GM11168 (cell line): ENCODE results near the gene NAT8.
"Not testable (repeated sequence)": the region's sequence is repeated elsewhere in the genome, so short reads cannot be mapped to it uniquely, and the experiment has no call there.

Source experiments
- in situ Hi-C: fragments of 300-500 bp; cut with MboI; formaldehyde crosslinking; loops from one replicate; pipeline ENCODE4 v1.12.0; 2022; ENCODE audit warnings: low sequenced_read_pairs; ENCODE audit not compliant: unreplicated experiment

NAT8 gene, protein sequence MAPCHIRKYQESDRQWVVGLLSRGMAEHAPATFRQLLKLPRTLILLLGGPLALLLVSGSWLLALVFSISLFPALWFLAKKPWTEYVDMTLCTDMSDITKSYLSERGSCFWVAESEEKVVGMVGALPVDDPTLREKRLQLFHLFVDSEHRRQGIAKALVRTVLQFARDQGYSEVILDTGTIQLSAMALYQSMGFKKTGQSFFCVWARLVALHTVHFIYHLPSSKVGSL

DNA sequence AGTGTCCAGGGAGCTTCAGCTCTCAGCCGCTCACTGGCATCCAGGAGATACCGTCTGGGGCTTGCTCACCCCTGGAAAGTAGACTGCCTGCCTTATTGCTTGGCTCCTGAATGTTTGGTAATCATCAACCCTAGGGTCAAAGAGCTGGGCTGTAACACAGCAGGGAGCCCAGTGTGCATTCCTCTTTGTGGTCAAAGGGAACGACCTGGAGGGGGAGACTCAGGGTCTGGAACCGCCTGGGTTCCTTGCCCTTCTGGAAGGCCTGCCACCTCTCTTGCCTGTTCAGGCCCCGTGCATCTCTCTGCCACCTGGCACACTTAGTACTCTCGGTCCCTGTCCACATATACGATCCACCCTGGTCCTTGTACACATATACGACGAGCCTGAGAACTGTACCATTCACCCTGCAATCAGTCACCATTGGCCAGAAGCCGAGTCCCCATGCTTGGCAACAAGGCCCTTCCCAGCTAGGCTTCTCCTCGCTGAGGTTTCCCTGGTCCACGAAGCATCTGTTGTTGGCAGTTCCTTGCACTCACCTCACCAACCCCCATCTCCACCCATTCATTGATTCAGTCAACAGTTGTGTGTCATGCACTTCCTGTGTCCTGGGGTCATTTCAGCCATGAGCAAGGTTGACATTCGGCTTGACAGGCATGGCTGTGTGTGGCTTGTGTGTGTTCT, at the start of gene NAT8:
Gene NAT8, minus strand, starts transcription at position 85 of the 681 bp plus-strand sequence. CDS start 794 bp downstream, outside the sequence.
- in situ Hi-C loops, result loop anchor here (5.0 kb wide), 1 partner anchor 60 kb away; no protein-coding TSS in a partner anchor

DNA sequence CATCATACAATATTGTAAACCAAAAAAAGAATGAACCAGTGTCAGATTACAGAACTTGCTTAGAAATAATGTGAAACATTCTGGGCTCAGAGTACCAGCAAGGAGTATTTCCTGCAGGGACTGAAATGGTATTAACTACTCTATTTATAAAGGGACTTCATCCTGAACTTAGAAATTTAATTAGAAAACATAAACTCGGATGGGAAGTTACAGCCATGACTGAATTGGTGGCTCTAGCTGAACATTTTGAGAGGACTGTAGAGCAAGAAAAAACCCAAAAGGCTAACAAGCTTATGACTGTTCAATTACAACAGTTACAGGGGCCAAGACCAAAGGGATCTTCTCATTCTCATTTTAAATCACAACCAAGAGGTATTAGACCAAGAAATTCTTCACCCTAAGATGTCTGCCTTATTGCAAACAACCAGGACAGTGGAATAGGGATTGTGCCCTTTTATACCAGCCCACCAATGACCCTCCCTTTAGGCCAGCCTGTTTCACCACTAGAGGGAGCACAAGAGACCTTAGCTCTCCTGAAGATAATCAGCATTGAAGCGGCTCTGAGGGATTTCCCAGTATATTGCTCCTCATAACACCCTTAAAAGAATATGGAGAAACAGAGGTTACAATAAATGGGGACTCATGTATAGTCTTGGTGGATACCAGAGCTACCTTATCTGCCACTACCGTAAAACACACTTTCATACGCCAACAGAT, 48.3 kb upstream of the NAT8 start:
- in situ Hi-C loops, result not testable (repeated sequence)

DNA sequence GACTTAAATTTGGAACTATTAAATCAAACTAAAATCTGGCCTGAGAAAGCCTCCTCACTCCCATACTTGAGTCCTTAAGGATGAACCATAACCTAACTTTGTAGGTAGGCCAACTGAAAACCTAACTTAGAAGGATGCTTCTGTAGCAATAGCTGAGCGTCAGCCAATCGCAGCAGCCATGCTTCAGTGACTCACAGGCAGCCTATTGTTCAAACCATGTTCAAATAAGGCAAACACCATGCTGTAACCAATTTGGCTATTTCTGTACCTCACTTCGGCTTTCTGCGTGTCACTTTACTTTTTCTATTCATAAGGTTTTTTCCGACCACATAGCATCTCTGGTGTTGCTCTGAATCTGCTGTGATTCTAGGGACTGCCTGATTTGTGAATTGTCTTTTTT, 46.3 kb upstream of the NAT8 start:
- in situ Hi-C loops, result loop anchor here (5.0 kb wide), 1 partner anchor 61 kb away; no protein-coding TSS in a partner anchor

DNA sequence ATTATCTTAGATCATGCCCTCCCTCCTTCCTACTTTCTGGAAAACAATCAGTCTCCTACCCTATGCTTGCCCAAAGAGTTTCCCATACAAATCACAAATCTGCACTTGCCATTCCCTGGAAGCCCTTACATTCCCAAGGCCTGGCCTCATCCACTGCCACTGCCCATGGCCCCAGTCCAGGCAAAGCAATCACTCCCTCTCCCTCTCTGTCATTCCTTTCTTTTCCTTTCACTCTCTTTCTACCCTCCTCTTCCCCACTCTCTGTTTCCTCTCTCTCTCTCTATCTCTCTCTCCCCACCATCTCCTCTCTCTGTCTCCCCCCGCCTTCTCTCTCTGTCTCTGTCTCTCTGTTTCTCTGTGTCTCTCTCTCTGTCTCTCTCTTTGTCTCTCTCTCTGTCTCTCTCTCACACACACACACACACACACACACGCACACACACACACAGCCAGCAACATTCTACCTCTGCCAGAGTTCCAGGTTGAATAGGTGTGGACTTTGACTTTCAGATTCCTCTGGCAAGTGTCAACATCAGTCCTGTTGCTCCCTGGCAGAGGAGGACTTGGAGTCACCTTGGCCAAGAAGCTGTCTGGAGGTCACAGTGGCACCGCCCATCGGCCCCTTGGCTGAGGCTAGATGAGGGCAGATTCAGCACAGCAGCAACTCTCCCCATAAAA, 43.7 kb upstream of the NAT8 start:
- in situ Hi-C loops, result loop anchor here (5.0 kb wide), 1 partner anchor 59 kb away; no protein-coding TSS in a partner anchor

DNA sequence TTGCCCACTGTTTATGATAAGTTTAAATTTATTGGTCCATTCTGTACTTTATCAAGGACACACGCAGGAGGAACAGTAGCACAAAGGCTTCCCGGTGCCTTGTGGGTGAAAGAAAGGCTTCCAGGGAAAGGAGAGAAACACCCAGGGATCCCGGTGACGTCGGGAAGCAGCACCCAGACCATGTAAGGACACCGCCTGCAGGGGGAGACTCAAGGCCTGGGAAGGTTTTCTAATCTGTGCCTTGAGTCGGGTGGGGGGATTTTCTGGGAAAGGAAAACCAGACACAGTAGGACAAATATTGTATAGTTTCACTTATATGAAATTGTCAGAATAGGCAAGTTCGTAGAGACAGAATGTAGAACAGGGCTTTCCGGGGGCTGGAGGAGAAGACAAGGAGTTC, 42.7 kb upstream of the NAT8 start:
- in situ Hi-C loops, result loop anchor here (5.0 kb wide), 1 partner anchor 58 kb away; no protein-coding TSS in a partner anchor

DNA sequence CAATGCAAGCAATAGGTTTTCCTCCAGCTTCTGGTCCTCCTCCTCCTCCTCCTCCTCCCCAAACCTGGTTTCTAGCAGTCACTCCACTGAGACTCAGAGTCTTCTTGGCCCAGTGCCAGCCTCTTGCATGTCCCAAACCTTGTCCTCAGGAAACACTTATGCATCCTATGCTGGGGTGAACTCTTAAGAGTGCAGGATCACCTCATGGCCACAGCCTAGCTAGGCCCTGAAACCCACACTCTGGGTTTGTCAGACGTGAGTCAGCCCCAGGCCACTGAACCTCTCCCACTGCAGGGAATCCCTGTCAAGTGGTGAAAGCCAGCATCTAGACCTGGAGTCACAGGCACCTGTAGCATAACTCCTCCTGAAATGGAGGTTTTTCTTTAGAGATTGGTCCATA, 42.1 kb upstream of the NAT8 start:
- in situ Hi-C loops, result not testable (repeated sequence)

DNA sequence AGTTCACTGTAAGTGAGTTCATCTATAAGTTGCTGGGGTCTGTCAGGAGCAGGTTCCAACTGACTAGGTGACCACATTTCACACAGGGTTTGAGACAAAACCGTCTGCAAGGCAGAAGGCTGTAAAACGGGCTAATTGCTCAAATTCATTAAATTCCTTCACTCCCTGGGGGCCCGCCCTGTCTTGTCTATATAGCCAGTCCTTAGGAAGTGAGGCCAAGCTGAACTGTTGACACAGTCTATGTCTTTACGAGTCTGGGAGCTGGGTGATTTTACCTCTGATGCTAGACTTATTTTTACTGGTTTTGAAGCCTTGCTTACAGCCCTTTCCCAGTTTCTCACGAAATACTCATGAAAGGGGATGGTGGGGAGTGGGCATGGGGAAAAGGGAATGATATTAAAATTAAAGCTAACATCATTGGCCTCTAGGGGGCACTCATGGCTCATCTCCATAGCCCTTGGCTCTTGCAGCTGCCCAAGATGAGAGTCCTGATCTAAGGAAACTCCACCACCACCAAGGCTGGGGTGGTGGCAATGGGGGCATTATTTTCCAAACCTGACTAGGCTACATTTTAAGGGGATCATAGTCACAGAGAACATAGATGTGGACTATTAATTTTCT, 37.8 kb upstream of the NAT8 start:
- in situ Hi-C loops, result not testable (repeated sequence)

DNA sequence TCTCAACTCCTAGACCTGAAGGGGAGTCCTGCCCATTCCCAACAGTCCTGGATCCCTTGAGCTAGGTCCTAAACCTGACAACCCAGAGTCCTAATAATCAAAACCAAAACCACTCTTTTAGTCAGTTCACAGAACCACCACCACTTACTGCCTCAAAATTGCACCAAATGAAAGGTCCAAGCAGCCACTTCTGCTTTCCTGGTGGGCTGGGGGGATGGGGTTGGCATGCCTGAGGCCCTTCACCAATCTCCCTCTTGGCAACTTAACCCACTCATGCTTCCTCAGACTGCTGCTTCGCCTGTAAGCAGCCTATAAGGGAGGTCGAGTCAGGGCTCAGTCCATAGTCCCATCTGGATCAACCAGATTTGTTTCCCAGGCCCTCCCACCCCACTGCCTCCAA, 37.0 kb upstream of the NAT8 start:
- in situ Hi-C loops, result not testable (repeated sequence)

DNA sequence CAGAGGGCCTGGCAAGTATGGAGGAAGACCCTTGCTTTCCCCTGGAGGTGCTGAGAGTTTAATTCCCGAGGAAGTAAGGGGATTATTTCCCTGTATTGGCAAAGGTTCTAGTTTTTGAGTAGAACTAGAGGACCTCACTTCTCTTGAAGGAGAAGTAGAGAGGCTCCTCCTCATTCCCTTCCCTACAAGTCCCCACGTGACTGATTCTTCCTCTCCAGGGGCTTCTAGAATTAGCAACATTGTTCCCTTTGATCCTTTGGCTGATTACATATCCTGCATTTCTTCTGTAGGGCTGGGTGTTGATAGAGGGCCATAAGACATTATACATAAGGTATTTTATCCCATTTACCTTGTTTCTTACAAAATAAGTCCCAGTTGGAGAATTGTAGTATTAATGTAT, 35.8 kb upstream of the NAT8 start:
- in situ Hi-C loops, result not testable (repeated sequence)

DNA sequence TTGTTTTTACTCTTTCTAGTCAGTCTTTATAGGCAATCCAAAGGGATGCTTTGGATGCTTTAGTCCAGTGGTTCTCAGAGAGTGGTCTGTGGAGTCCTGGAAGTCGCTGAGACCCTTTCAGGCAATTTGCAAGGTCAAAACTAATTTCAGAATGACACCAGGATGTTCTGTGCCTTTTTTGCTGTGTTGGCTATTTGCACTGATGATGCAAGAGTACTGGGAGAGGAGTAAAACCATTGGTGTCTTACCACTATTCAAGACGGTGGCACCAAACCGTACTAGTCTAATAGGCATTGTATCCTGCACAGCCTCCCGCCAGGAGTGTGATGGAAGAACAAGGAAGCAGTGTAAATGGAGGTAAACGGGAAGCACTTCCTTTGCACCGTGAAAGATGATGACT, 34.0 kb upstream of the NAT8 start:
- in situ Hi-C loops, result not testable (repeated sequence)

DNA sequence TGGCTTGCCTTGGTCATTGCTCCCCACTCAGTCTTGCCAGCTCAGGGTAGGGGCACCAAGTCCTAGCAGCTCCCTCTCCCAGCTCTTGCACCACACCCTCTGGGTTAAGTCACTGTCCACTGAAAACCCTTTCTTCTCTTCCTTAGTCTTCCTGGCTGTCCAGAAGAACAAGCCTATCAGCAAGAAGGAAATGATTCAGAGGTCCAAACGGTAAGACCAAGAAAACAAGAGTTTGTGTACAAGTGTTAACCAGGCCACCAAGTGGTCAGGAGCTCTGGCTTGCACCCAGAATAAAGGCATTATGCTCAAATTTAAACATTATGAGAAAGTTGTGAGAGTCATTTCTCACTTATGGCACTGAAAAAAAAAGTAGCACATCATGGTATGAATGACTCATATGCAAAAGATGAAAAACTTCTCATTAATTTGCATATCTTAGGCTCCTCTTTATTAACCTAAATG, 32.5 kb upstream of the NAT8 start:
- in situ Hi-C loops, result not testable (repeated sequence)

DNA sequence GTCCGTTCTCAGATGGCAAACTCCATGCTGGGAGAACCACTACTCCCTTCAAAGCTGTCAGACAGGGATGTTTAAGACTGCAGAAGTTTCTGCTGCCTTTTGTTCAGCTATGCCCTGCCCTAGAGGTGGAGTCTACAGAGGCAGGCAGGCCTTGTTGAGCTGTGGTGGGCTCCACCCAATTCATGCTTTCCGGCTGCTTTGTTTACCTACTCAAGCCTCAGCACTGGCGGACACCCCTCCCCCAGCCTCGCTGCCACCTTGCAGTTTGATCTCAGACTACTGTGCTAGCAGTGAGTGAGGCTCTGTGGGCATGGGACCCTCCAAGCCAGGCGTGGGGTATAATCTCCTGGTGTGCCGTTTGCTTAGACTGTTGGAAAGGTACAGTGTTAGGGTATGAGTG, 27.8 kb upstream of the NAT8 start:
- in situ Hi-C loops, result not testable (repeated sequence)

DNA sequence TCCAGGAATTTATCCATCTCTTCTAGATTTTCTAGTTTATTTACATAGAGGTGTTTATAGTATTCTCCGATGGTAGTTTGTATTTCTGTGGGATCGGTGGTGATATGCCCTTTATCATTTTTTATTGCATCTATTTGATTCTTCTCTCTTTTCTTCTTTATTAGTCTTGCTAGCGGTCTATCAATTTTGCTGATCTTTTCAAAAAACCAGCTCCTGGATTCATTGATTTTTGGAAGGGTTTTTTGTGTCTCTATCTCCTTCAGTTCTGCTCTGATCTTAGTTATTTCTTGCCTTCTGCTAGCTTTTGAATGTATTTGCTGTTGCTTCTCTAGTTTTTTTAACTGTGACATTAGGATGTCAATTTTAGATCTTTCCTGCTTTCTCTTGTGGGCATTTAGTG, 25.0 kb upstream of the NAT8 start:
- in situ Hi-C loops, result not testable (repeated sequence)

DNA sequence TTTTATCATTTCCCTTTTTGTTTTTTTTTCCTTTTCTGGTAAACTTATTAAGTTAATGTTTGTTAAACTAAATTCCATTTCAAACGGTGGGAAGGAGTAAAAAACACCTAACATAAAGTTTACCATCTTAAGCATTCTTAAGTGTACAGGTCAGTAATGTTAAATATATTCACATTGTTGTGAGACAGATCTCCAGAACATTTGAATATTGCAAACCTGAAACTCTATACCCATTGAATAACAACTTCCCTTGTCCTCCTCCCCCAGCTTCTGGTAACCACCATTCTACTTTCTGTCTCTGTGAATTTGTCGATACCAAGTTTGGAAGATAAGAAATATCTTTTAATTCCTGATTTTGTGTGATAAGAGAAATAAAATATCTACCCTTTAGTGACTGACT, 12.0 kb upstream of the NAT8 start:
- in situ Hi-C loops, result no loop called here

DNA sequence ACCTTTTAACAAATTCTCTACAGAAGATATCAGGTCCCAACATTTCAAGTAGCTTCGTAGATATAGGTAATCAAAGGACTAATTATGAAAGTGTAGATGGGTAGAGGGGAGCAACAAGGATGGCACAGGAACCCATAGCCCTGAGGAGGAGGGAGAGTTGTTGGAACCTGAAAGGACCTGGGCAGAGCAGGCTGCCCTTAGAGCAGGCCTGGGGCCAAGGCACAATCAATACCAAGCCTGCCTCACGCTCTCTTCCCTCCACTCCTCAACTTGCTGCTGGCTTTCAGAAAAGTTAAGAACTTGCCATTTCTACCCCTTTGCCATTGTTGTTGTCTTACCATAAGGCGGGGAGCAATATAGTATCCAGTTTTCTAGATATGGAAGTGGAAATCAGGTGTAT, 10.1 kb upstream of the NAT8 start:
- in situ Hi-C loops, result no loop called here

DNA sequence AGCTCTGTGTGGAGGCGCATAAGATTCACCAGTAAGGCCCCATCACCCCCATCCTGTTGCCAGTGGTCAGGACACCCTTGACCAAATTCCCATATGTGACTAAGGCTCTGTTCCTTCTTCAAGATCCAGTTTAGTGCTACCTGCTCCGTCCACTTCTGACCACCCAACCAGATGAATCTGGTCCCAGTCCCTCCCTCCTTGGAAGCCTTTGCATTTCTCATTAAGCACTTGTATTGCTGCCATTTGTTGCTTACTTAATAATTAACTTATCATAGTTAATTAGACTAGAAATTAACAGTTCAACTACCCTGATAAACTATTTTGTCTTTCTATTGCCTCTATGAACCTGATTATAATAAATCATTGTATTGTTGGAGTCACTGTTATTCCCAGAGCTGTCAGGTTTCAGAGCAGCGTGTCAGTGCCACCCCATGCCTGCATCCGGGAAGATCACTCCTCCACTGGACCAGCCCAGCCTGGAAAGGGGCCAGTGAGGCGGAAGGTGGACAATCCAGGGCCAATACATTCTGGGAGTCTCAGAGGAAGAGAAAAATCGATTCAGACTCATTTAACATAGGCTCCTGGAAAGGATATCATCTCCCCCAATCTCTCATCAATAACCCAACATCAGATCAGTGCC, 9.5 kb upstream of the NAT8 start:
- in situ Hi-C loops, result no loop called here

DNA sequence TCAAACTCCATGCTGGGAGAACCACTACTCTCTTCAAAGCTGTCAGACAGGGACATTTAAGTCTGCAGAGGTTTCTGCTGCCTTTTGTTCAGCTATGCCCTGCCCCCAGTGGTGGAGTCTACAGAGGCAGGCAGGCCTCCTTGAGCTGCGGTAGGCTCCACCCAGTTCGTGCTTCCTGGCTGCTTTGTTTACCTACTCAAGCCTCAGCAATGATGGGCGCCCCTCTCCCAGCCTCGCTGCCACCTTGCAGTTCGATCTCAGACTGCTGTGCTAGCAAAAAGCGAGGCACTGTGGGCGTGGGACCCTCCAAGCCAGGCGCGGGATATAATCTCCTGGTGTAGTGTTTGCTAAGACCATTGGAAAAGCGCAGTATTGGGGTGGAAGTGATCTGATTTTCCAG, 5.5 kb upstream of the NAT8 start:
- in situ Hi-C loops, result not testable (repeated sequence)

DNA sequence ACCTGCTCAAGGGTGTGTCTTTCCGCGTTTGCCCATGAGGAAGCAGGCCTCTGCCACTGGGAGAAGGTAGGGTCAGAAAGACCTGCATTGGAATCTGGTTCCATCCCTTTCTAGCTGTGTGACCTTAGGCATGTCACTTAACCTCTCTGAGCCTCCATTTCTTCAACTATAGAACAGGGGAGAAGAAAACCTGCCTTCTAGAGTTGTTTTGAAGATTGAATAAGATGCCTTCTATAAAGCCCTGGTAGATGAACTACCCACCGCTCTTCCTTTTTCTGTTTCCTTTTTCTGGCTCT, 507 bp downstream of the NAT8 start:
- in situ Hi-C loops, result loop anchor here (5.0 kb wide), 1 partner anchor 61 kb away; no protein-coding TSS in a partner anchor

DNA sequence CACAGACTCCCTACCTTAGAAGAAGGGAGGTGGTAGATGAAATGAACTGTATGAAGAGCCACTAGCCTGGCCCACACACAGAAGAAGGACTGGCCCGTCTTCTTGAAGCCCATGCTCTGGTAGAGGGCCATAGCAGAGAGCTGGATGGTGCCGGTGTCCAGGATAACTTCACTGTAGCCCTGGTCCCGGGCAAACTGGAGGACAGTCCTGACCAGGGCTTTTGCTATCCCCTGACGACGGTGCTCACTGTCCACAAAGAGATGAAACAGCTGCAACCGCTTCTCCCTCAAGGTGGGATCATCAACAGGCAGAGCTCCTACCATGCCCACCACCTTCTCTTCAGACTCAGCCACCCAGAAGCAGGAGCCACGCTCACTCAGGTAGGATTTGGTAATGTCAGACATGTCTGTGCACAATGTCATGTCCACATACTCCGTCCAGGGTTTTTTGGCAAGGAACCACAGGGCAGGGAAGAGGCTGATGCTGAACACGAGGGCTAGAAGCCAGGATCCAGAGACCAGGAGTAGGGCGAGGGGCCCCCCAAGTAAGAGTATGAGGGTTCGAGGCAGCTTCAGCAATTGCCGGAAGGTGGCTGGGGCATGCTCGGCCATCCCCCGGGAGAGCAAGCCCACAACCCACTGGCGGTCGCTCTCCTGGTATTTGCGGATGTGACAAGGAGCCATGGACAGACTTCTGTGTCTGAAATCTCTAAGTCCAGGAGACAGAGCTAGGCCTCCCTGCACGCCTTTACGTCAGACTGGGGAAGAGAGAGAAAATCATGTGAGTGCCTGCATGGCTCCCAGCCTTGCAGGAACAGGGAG, 1.1 kb downstream of the NAT8 start:
- in situ Hi-C loops, result loop anchor here (5.0 kb wide), 1 partner anchor 61 kb away; no protein-coding TSS in a partner anchor
